Activated B cell treated with CpG ODN at 0.5 μM for 24 hours (primary cell): ENCODE results near the gene ENGASE. TPM values are rescaled to one million over a fixed set of nuclear protein-coding genes. Genes with fewer than 3 reads are reported as not detected.

ENCODE experiments used
- ATAC-seq: fragments of 200-7000 bp; cut with Tn5 transposase; one replicate; pipeline ENCODE4 v1.10.0; 2021; ENCODE audit warnings: low read depth, mild to moderate bottlenecking, moderate library complexity
- CTCF ChIA-PET: fragments of 350-600 bp; sonication (Branson Sonifier 250); formaldehyde crosslinking; loops from one replicate; lab custom pipeline; 2021; ENCODE audit warnings: antibody characterized with exemption; lab: Charles Lee
- POLR2A ChIA-PET: fragments of 350-600 bp; sonication (Branson Sonifier 250); formaldehyde crosslinking; loops from one replicate; lab custom pipeline; 2021; ENCODE audit warnings: antibody characterized with exemption; lab: Charles Lee
- DNase-seq: peaks from one replicate; pipeline ENCODE4 v3.0.0; 2022
- H3K27ac Mint-ChIP-seq: one replicate; pipeline ENCODE4 v1.8.0; 2020; ENCODE audit warnings: mixed read lengths
- H3K27me3 Mint-ChIP-seq: one replicate; pipeline ENCODE4 v1.8.0; 2021; ENCODE audit warnings: mixed read lengths
- H3K36me3 Mint-ChIP-seq: one replicate; pipeline ENCODE4 v1.8.0; 2021; ENCODE audit warnings: low read depth, mixed read lengths
- H3K4me1 Mint-ChIP-seq: one replicate; pipeline ENCODE4 v1.8.0; 2021; ENCODE audit warnings: mixed read lengths
- H3K4me3 Mint-ChIP-seq: one replicate; pipeline ENCODE4 v1.8.0; 2020; ENCODE audit warnings: mild to moderate bottlenecking, mixed read lengths
- H3K9me3 Mint-ChIP-seq: one replicate; pipeline ENCODE4 v1.8.0; 2020; ENCODE audit warnings: mixed read lengths
- intact Hi-C: fragments of 100-400 bp; cut with micrococcal nuclease; formaldehyde crosslinking; loops from one replicate; pipeline ENCODE4 v1.15.1; 2024
- total RNA-seq: library from RNA; stranded (reverse); gene quantifications from 2 replicates; pipeline ENCODE4 v1.2.3, GENCODE V29; 2022
- TF ChIP-seq, protein P1 (sequence below): fragments of 200-600 bp; IDR thresholded peaks from one replicate; pipeline ENCODE4 v1.8.0; 2022; ENCODE audit warnings: antibody characterized with exemption, mild to moderate bottlenecking

Gene ENGASE
- total RNA-seq, 1 donor from 2014 or later = 60.1 TPM

DNA sequence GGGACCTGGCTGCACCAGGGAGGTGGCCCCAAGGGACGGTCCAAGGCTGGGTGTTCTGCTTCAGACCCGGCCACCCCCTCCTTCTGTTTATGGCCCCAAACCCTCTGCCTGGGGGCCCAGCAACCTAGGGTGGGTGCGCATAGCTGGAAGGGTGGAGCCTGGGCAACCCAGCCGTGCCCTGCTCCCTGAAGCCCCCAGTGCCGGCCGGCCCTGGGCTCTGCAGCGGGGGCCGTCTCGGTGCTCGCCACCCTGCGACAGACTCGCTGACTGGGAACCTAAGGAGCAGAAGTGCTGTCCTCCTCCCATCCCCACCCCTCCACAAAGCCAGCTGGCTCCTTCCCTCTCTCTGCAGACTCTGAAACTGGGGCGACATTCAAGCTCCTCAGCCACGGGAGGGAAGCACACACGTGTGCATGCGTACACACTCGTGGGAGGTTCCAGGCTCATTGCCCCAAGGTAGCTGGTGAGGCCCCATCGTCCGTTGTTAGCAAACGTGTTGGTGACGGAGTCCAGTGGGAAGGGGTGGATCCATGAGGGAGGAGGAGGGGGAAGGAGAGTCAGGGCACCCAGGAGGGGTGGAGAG is 43.4 kb downstream of the ENGASE start:
- Mint-ChIP-seq H3K4me3 (no peak overlapping the region), H3K36me3 (no peaks in the 10 kb centered on the region), H3K4me1 (no peaks in the 10 kb centered on the region), H3K27me3 (peaks cover 10% of the 10 kb centered on the region), H3K27ac (no peak overlapping the region), H3K9me3 (no peaks in the 10 kb centered on the region)
- ChIA-PET POLR2A (no interaction called here), CTCF (no interaction called here)
- TF ChIP-seq, protein P1, sequence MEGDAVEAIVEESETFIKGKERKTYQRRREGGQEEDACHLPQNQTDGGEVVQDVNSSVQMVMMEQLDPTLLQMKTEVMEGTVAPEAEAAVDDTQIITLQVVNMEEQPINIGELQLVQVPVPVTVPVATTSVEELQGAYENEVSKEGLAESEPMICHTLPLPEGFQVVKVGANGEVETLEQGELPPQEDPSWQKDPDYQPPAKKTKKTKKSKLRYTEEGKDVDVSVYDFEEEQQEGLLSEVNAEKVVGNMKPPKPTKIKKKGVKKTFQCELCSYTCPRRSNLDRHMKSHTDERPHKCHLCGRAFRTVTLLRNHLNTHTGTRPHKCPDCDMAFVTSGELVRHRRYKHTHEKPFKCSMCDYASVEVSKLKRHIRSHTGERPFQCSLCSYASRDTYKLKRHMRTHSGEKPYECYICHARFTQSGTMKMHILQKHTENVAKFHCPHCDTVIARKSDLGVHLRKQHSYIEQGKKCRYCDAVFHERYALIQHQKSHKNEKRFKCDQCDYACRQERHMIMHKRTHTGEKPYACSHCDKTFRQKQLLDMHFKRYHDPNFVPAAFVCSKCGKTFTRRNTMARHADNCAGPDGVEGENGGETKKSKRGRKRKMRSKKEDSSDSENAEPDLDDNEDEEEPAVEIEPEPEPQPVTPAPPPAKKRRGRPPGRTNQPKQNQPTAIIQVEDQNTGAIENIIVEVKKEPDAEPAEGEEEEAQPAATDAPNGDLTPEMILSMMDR = no peak
- ATAC-seq = no peak
- DNase-seq = no peak
- intact Hi-C loops = no loop called here

DNA sequence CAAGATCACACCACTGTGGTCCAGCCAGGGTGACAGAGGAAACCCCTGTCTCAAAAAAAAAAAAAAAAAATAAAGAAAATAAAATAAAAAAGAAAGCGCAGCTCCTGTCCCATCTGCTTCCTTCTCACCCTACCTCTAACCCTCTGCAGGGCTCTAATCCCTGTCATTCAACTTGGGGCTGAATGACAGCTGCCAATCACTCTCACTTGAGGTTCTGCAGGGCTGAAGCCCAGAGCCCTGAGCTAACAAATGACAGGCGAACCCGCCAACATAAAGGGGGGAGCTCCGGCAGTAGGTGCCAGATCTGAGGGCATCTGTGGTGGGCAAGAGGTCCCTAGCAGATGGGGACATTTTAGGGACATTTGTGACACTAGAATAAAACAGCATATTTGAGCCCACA is 44.3 kb downstream of the ENGASE start:
- TF ChIP-seq, protein P1 = no peak
- no peaks in the 10 kb centered on the region for H3K9me3 Mint-ChIP-seq
- H3K27me3 Mint-ChIP-seq = peaks cover 8% of the 10 kb centered on the region
- H3K27ac Mint-ChIP-seq = no peak overlapping the region
- H3K4me3 Mint-ChIP-seq = no peak overlapping the region
- ATAC-seq = no peak
- POLR2A ChIA-PET = no interaction called here
- H3K36me3 Mint-ChIP-seq = no peaks in the 10 kb centered on the region
- no peak for DNase-seq
- H3K4me1 Mint-ChIP-seq = no peaks in the 10 kb centered on the region
- CTCF ChIA-PET = no interaction called here
- intact Hi-C loops = no loop called here

DNA sequence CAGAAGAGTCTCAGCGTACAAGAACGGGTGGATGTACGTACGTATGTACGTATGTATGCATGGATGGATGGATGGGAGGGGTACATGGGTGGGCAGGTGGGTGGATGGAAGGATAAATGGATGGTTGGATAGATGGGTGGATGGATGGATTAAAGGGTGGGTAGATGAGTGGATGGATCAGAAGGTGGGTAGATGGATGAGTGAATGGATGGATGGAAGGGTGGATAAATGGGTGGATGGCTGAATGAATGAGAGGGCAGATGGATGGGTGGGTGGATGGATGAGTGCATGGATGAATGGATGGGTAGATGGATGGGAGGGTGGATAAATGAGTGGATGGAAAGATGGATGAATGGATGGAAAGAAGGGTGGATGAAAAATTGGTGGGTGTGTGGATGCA is 45.6 kb downstream of the ENGASE start:
- Mint-ChIP-seq H3K27me3 (peaks cover 6% of the 10 kb centered on the region), H3K9me3 (no peaks in the 10 kb centered on the region), H3K4me3 (no peak overlapping the region), H3K4me1 (no peaks in the 10 kb centered on the region), H3K27ac (no peak overlapping the region), H3K36me3 (no peaks in the 10 kb centered on the region)
- TF ChIP-seq, protein P1 = no peak
- POLR2A ChIA-PET = no interaction called here
- CTCF ChIA-PET = no interaction called here
- DNase-seq (no peak), ATAC-seq (no peak)
- intact Hi-C loops = no loop called here

DNA sequence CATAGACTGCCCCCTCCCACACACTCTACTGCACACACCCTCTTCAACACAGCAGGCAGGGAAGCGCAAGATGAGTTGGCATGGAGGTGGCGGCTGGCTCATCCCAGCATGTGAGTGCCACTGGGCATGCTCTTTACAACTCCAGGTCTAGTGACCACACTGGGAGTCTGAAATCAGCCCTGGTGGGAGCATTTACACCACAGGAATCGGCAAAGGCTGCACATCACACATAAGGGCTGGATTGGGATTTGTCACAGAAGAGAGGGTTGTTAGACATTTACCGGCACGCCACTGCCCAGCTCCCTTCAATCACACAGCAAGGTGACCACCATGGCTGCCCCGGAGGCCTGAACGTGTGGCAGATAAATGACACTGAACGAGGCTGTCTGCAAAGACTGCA is 49.4 kb downstream of the ENGASE start:
- TF ChIP-seq, protein P1 = no peak
- Mint-ChIP-seq H3K4me3 (no peak overlapping the region), H3K36me3 (no peaks in the 10 kb centered on the region), H3K27ac (no peak overlapping the region), H3K9me3 (no peaks in the 10 kb centered on the region), H3K4me1 (no peaks in the 10 kb centered on the region), H3K27me3 (peaks cover 5% of the 10 kb centered on the region)
- no peak for ATAC-seq
- ChIA-PET POLR2A (no interaction called here), CTCF (no interaction called here)
- intact Hi-C loops = no loop called here
- DNase-seq = no peak

DNA sequence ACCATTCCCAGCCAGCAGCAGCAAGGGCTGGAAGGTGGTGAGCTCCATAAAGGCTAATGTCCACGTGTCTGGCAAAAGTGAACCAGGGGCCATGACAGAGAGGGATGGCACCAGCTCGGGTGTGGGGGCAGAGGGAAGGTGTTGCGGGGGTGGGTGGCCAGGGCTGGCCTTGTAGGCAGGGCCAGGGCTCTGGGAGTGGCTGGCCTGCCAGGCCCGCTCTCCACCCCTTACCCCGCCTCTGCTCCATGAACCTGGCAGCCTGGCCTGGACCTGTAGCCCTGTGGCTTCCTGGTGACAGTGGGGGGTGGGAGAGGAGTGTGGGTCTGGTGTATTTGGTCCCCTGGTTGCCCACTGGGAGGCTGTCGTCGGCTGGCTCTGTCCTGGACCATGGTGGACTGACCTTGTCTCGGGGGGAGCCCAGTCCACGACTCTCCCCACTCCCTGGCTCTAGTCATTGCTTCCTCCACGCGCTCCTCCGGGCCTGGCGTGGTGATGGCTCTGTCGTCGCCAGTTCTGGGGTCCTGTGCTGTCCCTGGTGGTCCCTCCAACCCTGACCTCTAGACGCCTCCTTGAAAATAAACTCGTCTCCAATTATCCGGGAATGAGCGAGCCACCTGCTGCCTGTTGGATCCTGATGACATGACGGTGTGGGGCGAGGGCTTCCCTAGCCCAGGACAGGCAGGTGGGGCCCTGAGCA is 50.0 kb downstream of the ENGASE start:
- TF ChIP-seq, protein P1 = no peak
- no peaks in the 10 kb centered on the region for H3K36me3 Mint-ChIP-seq
- DNase-seq (no peak), ATAC-seq (no peak)
- H3K4me1 Mint-ChIP-seq = no peaks in the 10 kb centered on the region
- H3K27me3 Mint-ChIP-seq = peaks cover 5% of the 10 kb centered on the region
- ChIA-PET CTCF (no interaction called here), POLR2A (no interaction called here)
- H3K9me3 Mint-ChIP-seq = no peaks in the 10 kb centered on the region
- H3K27ac Mint-ChIP-seq = no peak overlapping the region
- intact Hi-C loops = no loop called here
- no peak overlapping the region for H3K4me3 Mint-ChIP-seq
